Mucosa of descending colon (tissue), 3 donors: Measurements from ENCODE around the gene DNAH2. TPM values are rescaled to one million over a fixed set of nuclear protein-coding genes. Genes with fewer than 3 reads are reported as not detected.

Source experiments
- ATAC-seq: fragments of 200-7000 bp; cut with Tn5 transposase; one replicate; pipeline ENCODE4 v1.9.1; 2020; ENCODE audit warnings: mild to moderate bottlenecking, moderate library complexity
- DNase-seq, 3 donors: peaks; one replicate each; pipeline ENCODE4 v3.0.0-alpha.2; 2020
- H3K36me3 ChIP-seq: fragments of 200-600 bp; one replicate; pipeline ENCODE4 v1.8.0; 2021; ENCODE audit warnings: low read depth, mild to moderate bottlenecking
- H3K4me1 ChIP-seq: fragments of 200-600 bp; one replicate; pipeline ENCODE4 v1.8.0; 2021; ENCODE audit warnings: low read depth, mild to moderate bottlenecking
- H3K4me3 ChIP-seq: fragments of 200-600 bp; one replicate; pipeline ENCODE4 v1.8.0; 2021; ENCODE audit warnings: mild to moderate bottlenecking
- H3K9me3 ChIP-seq: fragments of 200-600 bp; one replicate; pipeline ENCODE4 v1.8.0; 2021; ENCODE audit warnings: mild to moderate bottlenecking
- intact Hi-C, 2 donors: fragments of 100-400 bp; cut with DNase I in 1 of 2; cut with micrococcal nuclease in 1 of 2; formaldehyde crosslinking; loops; one replicate each; pipeline versions ENCODE4 v1.11.0 to v1.11.1; 2022; cut with DNase I, micrococcal nuclease
- total RNA-seq, 3 donors: library from RNA; stranded (reverse); fragmentation: NEBNext Ultra II Directional in 2 of 3; extraction: Animal tissue kit (Norgen Biotek cat#: 25700) in 2 of 3; gene quantifications; one replicate each; pipeline versions ENCODE4 v1.2.1 to v1.2.4, GENCODE V29; 2021 to 2023
- TF ChIP-seq, protein P1 (sequence below): fragments of 200-600 bp; IDR thresholded peaks from one replicate; pipeline ENCODE4 v1.8.0; 2022; ENCODE audit warnings: antibody characterized with exemption, mild to moderate bottlenecking
- donor health status: DM: no; HTN: no; CAD: no; lungs with moderate emphysema.
- donor health status: DM: no; HTN: no; CAD: no.
- donor health status: DM: no; HTN: yes; CAD: no.

Gene DNAH2
- total RNA-seq, 3 donors from 2014 or later: 0.19 to 0.70 (median 0.29) TPM

DNA sequence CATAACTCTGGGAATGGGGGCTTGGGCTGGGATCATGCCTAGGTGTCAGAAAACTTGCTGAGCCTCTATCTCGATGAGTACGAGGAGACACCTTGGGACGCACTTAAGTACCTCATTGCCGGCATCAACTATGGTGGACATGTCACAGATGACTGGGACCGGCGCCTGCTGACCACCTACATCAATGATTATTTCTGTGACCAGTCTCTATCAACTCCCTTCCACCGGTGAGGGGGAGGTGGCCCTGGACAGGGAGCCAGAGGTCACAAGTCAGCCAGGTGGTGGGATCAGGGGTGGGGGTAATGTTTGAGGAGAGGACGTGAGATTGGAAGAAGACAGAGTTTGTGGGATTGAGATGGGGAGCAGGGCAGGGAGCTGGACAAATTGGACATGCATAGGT lies 113.1 kb downstream of the DNAH2 start:
- intact Hi-C loops: no loop called here
- Histone ChIP-seq H3K4me1 (peaks cover 10% of the 10 kb centered on the region), H3K4me3 (no peak overlapping the region), H3K9me3 (no peaks in the 10 kb centered on the region), H3K36me3 (no peaks in the 10 kb centered on the region)
- ATAC-seq (no peak), DNase-seq (no peak)
- TF ChIP-seq, protein P1, sequence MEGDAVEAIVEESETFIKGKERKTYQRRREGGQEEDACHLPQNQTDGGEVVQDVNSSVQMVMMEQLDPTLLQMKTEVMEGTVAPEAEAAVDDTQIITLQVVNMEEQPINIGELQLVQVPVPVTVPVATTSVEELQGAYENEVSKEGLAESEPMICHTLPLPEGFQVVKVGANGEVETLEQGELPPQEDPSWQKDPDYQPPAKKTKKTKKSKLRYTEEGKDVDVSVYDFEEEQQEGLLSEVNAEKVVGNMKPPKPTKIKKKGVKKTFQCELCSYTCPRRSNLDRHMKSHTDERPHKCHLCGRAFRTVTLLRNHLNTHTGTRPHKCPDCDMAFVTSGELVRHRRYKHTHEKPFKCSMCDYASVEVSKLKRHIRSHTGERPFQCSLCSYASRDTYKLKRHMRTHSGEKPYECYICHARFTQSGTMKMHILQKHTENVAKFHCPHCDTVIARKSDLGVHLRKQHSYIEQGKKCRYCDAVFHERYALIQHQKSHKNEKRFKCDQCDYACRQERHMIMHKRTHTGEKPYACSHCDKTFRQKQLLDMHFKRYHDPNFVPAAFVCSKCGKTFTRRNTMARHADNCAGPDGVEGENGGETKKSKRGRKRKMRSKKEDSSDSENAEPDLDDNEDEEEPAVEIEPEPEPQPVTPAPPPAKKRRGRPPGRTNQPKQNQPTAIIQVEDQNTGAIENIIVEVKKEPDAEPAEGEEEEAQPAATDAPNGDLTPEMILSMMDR: no peak

DNA sequence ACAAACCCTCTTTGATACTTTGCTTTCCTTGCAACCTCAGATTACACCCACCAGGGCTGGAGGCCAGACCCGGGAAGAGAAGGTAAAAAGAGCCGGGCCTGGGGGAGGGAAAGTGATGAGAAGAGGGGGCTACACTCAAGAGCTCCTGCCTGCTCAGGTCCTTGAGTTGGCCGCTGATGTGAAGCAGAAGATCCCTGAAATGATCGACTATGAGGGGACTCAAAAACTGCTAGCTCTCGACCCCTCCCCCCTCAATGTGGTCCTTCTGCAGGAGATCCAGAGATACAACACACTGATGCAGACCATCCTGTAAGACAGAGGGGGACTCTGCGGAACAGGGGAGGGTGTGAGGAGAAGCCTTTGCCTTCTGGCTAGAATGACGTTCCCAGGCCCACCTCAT lies 113.7 kb downstream of the DNAH2 start:
- Histone ChIP-seq H3K4me1 (peaks cover 13% of the 10 kb centered on the region), H3K4me3 (no peak overlapping the region), H3K9me3 (no peaks in the 10 kb centered on the region), H3K36me3 (no peaks in the 10 kb centered on the region)
- ATAC-seq (no peak), DNase-seq (no peak)
- intact Hi-C loops: no loop called here
- TF ChIP-seq, protein P1: no peak

DNA sequence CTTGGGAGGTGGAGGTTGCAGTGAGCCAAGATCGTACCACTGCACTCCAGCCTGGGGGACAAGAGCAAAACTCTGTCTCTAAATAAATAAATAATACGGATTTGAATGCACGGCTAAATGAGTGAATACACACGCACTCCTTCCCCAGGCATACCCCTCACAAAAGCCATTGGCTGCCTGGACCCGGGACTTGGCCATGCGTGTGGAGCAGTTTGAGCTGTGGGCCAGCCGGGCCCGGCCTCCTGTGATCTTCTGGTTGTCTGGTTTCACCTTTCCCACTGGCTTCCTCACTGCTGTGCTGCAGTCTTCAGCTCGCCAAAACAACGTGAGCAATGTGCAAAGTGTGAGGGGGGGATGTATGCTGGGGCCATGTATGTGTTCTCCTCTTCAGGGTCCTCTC lies 114.9 kb downstream of the DNAH2 start:
- intact Hi-C loops: no loop called here
- H3K36me3 ChIP-seq: no peaks in the 10 kb centered on the region
- TF ChIP-seq, protein P1: no peak
- ATAC-seq (no peak), DNase-seq (no peak)
- H3K4me1 ChIP-seq: peaks cover 22% of the 10 kb centered on the region
- H3K4me3 ChIP-seq: no peak overlapping the region
- H3K9me3 ChIP-seq: no peaks in the 10 kb centered on the region

DNA sequence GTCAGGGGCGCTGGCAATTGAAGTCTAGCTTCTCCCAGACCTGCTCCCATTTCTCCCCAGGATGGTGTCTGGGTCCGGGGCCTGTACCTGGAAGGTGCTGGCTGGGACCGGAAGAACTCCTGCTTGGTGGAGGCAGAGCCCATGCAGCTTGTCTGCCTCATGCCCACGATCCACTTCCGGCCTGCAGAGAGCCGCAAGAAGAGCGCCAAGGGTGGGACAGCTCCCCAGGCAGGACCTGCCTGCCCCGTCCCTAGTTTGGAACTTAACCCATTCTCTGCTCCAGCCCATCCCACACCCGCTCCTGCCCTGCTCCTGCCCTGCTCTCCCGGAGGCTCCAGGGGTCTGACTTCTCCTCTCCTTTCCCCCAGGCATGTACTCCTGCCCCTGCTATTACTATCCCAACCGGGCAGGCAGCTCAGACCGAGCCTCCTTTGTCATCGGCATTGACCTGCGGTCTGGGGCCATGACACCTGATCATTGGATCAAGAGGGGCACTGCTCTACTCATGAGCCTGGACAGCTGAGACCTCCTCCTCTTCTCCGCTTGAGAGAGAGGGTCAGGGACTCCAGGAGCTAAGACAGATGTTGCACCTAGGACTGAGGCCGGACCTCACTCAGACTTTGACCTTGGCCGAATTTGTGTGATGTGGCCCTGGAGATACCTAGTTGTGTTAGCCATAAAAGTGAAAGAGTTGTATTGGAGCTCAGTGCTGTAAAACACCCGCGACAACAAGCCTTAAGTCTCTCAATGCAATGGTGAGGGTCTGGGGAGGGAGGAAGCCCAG lies 115.7 kb downstream of the DNAH2 start:
- TF ChIP-seq, protein P1: no peak
- Histone ChIP-seq H3K36me3 (no peaks in the 10 kb centered on the region), H3K4me1 (peaks cover 26% of the 10 kb centered on the region), H3K9me3 (no peaks in the 10 kb centered on the region), H3K4me3 (no peak overlapping the region)
- peak in 1 of 3 donors; percentile 59 for DNase-seq
- intact Hi-C loops: no loop called here
- no peak for ATAC-seq

DNA sequence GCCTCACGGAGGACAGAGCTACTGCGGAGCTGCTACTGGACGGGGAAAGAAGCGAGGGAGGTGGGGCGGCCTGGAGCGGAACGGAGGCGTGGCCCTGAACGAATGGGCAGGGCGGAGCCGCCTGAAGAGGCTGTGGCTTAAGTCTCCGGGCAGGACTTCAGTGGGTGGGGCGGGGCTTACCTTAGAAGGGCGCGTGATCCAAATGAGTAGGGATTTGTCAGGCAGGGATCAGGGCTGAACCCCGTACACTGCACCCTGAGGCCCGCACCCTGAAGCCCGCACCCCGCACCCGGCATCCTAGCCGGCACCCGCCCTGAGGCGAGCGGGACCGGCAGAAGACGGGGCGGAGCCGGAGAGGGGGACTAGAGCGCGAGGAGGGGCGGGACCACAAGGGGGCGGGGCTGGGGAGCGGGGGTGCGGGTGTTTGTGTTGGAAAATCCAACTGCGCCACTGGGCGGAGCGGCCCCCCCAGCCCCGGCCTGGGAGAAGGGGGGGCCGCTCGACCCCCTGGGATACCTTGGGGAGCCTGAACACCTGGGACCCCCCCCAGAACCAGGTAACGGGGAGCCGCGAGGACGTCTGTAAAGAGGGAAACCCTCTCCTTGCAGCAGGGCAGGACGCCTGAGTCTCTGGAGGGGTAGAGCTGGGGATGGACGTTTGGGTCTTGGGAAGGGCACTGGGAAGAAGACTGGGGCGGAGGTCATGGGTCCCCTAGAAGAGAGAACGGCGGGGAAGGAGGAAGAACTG lies 116.4 kb downstream of the DNAH2 start, which contains the start of gene KDM6B:
TSS of gene KDM6B (plus strand) at position 423 of the 747 bp plus-strand sequence. CDS start 11,338 bp downstream, outside the sequence.
- peaks cover 33% of the 10 kb centered on the region for H3K4me1 ChIP-seq
- peak within 1 kb of the TSS; percentile 42 for H3K4me3 ChIP-seq
- DNase-seq (peak; percentile 95 to 97 (median 97)), ATAC-seq (peak; percentile 61)
- no peaks in the 10 kb centered on the region for H3K36me3 ChIP-seq
- intact Hi-C loops: no loop called here
- TF ChIP-seq, protein P1: no peak
- no peaks in the 10 kb centered on the region for H3K9me3 ChIP-seq
